Stimulated activated CD4-positive, alpha-beta T cell treated with anti-CD3 and anti-CD28 coated beads, Interleukin-4, amount 100 ng/mL, for 1 hour (primary cell): Measurements from ENCODE around the gene ANKRD66.

Source experiments
- DNase-seq: peaks from one replicate; pipeline ENCODE4 v3.0.0-alpha.2; 2020

Gene ANKRD66

DNA sequence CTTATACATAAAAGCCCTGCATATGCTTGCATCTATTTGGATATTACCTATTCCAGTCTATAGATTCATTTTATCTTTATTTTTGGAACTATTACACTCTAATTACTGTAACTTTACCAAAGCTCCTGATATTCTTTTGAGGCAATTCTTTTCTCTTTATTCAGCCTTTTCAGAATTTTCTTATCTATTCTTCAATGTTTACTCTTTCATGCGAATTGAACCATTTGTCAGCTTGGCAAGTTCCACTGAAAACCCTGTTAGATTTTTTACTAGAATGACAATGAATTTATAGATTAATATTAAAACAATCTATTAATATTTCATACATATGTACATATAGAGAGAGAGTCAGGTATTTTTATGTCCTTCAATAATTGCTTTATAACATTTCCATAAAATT lies 45.9 kb downstream of the ANKRD66 start:
- DNase-seq: no peak

DNA sequence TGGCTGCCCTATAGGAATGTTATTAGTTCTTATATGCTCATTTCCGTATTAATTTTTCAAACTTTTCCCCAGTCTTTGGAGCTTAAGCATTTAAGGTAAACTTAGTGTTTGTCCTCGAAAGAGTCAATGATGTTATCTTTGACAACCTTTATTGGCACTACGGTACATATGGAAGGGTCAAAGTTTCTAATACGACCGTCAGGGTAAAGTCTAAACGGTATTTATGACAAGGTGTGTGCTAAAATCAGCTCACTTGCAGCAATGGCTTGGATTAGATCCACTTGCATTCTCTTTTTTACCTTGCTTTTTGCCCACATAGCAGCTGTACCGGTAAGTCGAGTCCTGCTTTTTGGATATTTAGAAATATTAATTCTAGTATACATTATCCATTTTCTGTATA lies 46.4 kb downstream of the ANKRD66 start, which contains the start of gene MEP1A:
TSS of gene MEP1A (plus strand) at position 252 of the 400 bp plus-strand sequence. CDS start at position 262, 10 bp downstream.
- DNase-seq: no peak

DNA sequence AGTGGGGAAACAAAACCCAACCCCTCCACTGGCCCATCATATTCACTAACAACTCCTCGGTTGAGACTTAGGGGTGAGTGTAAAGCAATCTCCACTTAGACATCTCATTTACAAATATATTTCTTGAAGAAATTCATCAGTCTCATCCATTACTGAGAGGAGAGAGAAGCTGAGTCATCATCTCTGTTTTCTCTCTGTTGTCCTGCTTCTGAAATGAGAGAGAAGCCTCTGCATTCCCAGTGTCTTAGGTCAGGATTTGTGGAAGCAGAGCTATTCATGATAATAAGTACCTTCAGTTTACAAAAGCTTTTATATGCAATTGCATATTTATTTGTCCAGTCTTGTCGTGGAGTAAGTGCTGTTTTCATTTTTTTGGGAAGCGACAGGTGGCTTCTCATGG lies 47.3 kb downstream of the ANKRD66 start:
- no peak for DNase-seq

DNA sequence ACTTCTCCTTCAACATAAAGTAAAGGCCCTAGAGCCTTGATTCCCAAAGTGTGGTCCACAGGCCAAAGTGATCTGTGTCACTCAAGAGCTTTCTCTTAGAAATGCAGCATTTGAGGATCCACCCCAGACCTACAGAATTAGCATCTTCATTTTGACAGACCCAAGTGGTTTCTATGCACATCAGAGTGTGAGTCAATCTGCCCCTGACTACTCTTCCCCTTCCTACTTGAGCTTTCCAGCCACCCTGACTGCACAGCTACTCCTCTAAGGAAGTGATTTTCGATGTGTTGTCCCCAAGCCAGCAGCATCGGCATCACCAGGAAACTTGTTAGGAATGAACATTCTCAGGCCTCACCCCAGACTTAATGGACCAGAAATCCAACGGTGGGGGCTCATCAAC lies 49.1 kb downstream of the ANKRD66 start:
- DNase-seq: no peak

DNA sequence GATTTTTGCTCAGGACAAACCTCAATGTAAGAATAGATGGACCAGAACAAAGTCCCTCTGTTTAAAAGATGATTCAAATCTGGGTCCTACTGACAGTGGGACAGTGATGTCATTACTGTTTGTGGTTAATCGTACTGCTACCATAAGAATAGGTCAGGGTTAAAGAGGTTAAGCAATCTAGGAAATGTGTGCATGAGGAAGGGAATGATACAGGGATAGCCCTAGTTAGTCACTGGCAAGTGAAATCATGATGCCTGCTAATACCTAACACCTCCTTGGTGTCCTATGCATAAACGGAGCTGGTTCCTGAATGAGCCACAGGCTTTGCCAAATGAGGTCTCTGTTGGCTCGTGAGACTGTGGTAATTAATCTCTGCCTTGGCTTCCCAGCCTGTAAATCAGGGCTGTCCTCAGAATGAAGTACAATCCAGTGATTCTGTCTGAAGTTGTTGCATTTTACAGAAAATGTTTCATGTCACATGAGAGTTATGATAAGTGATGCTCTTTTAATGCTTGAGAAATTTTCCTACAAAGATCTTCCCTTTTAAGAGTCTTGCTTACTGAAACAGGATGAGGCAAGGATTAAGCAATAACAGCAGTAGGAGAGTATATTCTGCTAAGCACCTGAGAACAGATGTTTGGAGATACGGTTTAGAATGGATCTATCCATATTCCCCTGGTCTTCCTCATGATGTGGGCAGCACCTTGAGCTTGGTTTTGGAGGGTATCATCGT lies 50.3 kb downstream of the ANKRD66 start:
- DNase-seq: no peak

DNA sequence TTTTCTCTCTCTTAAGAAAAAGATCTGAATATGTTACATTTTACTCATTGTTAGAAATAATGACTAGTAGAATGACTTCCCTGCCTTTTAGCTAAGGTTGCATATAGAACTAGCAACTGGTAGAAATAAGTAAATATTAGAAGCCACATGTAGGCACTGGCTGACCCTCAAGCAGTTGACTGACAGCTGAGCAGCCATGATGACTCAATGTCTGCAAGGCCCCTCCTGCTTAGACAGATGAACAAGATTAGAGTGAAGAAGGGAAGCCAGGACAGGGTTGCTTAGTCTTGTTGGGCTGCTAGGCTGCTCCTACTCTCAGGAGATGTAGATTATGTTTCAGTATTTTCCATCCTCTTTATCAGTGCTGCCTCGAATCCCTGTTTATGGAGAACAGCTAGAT lies 52.9 kb downstream of the ANKRD66 start:
- DNase-seq: no peak

DNA sequence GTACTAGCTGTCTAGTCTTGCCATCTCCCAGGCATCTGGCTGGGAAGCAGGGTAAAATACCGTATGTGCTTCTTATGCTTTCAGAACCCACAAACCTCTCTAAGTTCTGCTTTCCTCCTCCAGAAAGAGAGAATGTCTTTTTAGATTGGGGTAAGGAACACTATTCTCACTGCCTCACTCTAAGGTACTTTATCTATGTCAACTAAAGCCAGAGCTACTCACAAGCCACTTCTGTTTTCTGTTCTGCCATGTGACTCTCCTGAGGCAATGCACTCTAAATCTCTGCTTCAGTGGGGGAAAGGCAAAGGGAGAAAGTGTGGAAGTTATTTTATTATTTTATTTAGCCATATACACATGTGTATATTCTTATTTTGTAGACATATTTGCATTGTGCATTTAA lies 62.1 kb downstream of the ANKRD66 start:
- DNase-seq: no peak
